B cell (primary cell): ENCODE data around the gene JAG1. TPM values are rescaled to one million over a fixed set of nuclear protein-coding genes. Genes with fewer than 3 reads are reported as not detected.

Source experiments
- ATAC-seq: fragments of 200-7000 bp; cut with Tn5 transposase; one replicate; pipeline ENCODE4 v1.10.0; 2021; ENCODE audit warnings: low read depth, mild to moderate bottlenecking, moderate number of reproducible peaks, moderate library complexity
- CTCF ChIA-PET: fragments of 350-600 bp; sonication (Branson Sonifier 250); formaldehyde crosslinking; loops from one replicate; lab custom pipeline; 2021; ENCODE audit warnings: antibody characterized with exemption, inconsistent platforms; lab: Charles Lee
- POLR2A ChIA-PET: fragments of 350-600 bp; sonication (Branson Sonifier 250); formaldehyde crosslinking; loops from one replicate; lab custom pipeline; 2021; ENCODE audit warnings: antibody characterized with exemption; lab: Charles Lee
- DNase-seq: peaks from one replicate; pipeline ENCODE4 v3.0.0; 2013
- H2AFZ ChIP-seq: 2 replicates; pipeline ENCODE4 v1.6.1; 2012; ENCODE audit warnings: mild to moderate bottlenecking, low read depth, low read length; ENCODE audit not compliant: insufficient read depth, poor library complexity, severe bottlenecking
- H3K27ac ChIP-seq, 2 donors: 1 replicate in 1 of 2; 2 replicates in 1 of 2; pipeline ENCODE4 v1.5.1; 2012 to 2013; ENCODE audit warnings: low read length in 2 of 2, mild to moderate bottlenecking in 2 of 2, moderate library complexity in 1 of 2
- H3K27me3 ChIP-seq, 4 experiments: fragments of 200-600 bp in 1 of 4; sonication (generic) in 1 of 4; replicated peaks in 1 of 4; 1 replicate in 2 of 4; 2 replicates in 2 of 4; pipeline versions ENCODE4 v1.6.1 to v1.7.0; 2013 to 2016; ENCODE audit warnings: low read length in 3 of 4, mild to moderate bottlenecking in 2 of 4, mixed read lengths in 1 of 4, moderate library complexity in 1 of 4; ENCODE audit not compliant: insufficient read depth in 4 of 4, control insufficient read depth in 3 of 4; ENCODE audit errors: control extremely low read depth in 1 of 4
- H3K36me3 ChIP-seq, 2 experiments: replicated peaks in 1 of 2; 1 replicate in 1 of 2; 2 replicates in 1 of 2; pipeline versions ENCODE4 v1.6.1 to v1.7.1; 2013; ENCODE audit warnings: low read length in 1 of 2; ENCODE audit not compliant: insufficient read depth in 2 of 2, control insufficient read depth in 1 of 2; ENCODE audit errors: control extremely low read depth in 1 of 2, extremely low read depth in 1 of 2
- H3K4me1 ChIP-seq, 2 donors: fragments of 200-600 bp in 1 of 2; sonication (generic) in 1 of 2; 1 replicate in 1 of 2; 2 replicates in 1 of 2; pipeline versions ENCODE4 v1.5.1 to v1.6.1; 2013 to 2017; ENCODE audit warnings: low read length in 2 of 2; ENCODE audit not compliant: control insufficient read depth in 2 of 2, insufficient read depth in 2 of 2
- H3K4me2 ChIP-seq: replicated peaks from 2 replicates; pipeline ENCODE3; 2012; ENCODE audit warnings: mild to moderate bottlenecking, low read depth, low read length; ENCODE audit not compliant: poor library complexity, severe bottlenecking
- H3K4me3 ChIP-seq, 5 experiments: fragments of 200-600 bp in 1 of 5; sonication (generic) in 1 of 5; 1 replicate in 3 of 5; 2 replicates in 2 of 5; pipeline versions ENCODE4 v1.5.1 to v1.7.0; 2011 to 2016; ENCODE audit warnings: low read length in 4 of 5, mild to moderate bottlenecking in 4 of 5, low read depth in 2 of 5, control low read depth in 1 of 5, moderate library complexity in 1 of 5; ENCODE audit not compliant: insufficient read depth in 1 of 5; ENCODE audit errors: control extremely low read depth in 1 of 5, extremely low read depth in 1 of 5
- H3K79me2 ChIP-seq: fragments of 200-600 bp; sonication (generic); one replicate; pipeline ENCODE4 v1.6.0; 2016; ENCODE audit warnings: low read length; ENCODE audit not compliant: control insufficient read depth, insufficient read depth
- H3K9ac ChIP-seq: fragments of 200-600 bp; sonication (generic); 2 replicates; pipeline ENCODE4 v1.6.1; 2017; ENCODE audit warnings: mild to moderate bottlenecking, low read length, moderate library complexity
- H3K9me3 ChIP-seq, 3 donors: one replicate each; pipeline versions ENCODE4 v1.6.1 to v1.7.1; 2013; ENCODE audit warnings: low read length in 2 of 3; ENCODE audit not compliant: control insufficient read depth in 2 of 3, insufficient read depth in 1 of 3; ENCODE audit errors: control extremely low read depth in 1 of 3
- H4K20me1 ChIP-seq: 2 replicates; pipeline ENCODE4 v1.6.0; 2012; ENCODE audit warnings: mild to moderate bottlenecking, low read length; ENCODE audit not compliant: insufficient read depth, control insufficient read depth, poor library complexity, severe bottlenecking
- H3K27ac Mint-ChIP-seq: one replicate; pipeline ENCODE4 v1.8.0; 2021; ENCODE audit warnings: mixed read lengths
- H3K27me3 Mint-ChIP-seq: one replicate; pipeline ENCODE4 v1.8.0; 2021; ENCODE audit warnings: mixed read lengths
- H3K4me1 Mint-ChIP-seq: one replicate; pipeline ENCODE4 v1.8.0; 2021; ENCODE audit warnings: mixed read lengths
- H3K4me3 Mint-ChIP-seq: one replicate; pipeline ENCODE4 v1.8.0; 2021; ENCODE audit warnings: mixed read lengths
- H3K9me3 Mint-ChIP-seq: one replicate; pipeline ENCODE4 v1.8.0; 2022; ENCODE audit warnings: mixed read lengths; ENCODE audit not compliant: insufficient read depth
- CTCF ChIP-seq: fragments of 200-600 bp; IDR thresholded peaks from one replicate; pipeline ENCODE4 v1.8.0; 2022; ENCODE audit warnings: antibody characterized with exemption, mild to moderate bottlenecking
- EZH2 ChIP-seq: IDR thresholded peaks from 2 replicates; pipeline ENCODE4 v1.6.1; 2012; ENCODE audit warnings: borderline replicate concordance, low read depth, mild to moderate bottlenecking, moderate library complexity, low read length; ENCODE audit not compliant: insufficient read depth, poor library complexity, severe bottlenecking
- WGBS: methylation state at CpG from one replicate; pipeline ENCODE4 v1.1.5; 2013; ENCODE audit warnings: missing lambda C conversion rate; ENCODE audit not compliant: insufficient coverage; 5-methylcytosine and 5-hydroxymethylcytosine counted together
- intact Hi-C: fragments of 100-400 bp; cut with micrococcal nuclease; formaldehyde crosslinking; loops from one replicate; pipeline ENCODE4 v1.10.0; 2022
- polyA plus RNA-seq: library from polyadenylated mRNA; depleted of rRNA; stranded (reverse); fragments of >200 nt; gene quantifications from 2 replicates; pipeline ENCODE4 v1.2.3, GENCODE V29; 2012
- total RNA-seq, 2 donors: library from RNA; stranded (reverse); fragments of 120-200 nt in 1 of 2; gene quantifications; 1 replicate in 1 of 2; 2 replicates in 1 of 2; pipeline versions ENCODE4 v1.2.3 to v1.2.4, GENCODE V29; 2013 to 2022

JAG1 gene
- total and polyA plus RNA-seq, 2 donors (not counting 1 experiment from before 2014, with no cell fraction given) = not detected

GRCh38 chr20:10671221-10671918 lies 2.4 kb downstream of the JAG1 start:
- peaks cover 0 to 85% (median 36%) of the 10 kb centered on the region in 4 experiments for H3K27me3 ChIP-seq
- Mint-ChIP-seq H3K4me3 (peak overlapping the region; percentile 67), H3K9me3 (no peaks in the 10 kb centered on the region), H3K4me1 (peaks cover 37% of the 10 kb centered on the region), H3K27me3 (peaks cover 69% of the 10 kb centered on the region), H3K27ac (no peak overlapping the region)
- intact Hi-C loops = no loop called here
- peak overlapping the region; percentile 67 for H3K9ac ChIP-seq
- TF ChIP-seq CTCF (no peak), EZH2 (no peak)
- H3K79me2 ChIP-seq = no peaks in the 10 kb centered on the region
- no peak overlapping the region for H3K27ac ChIP-seq
- peak; percentile 25 for ATAC-seq
- ChIA-PET POLR2A (no interaction called here), CTCF (no interaction called here)
- H3K4me1 ChIP-seq = peaks cover 41 to 45% of the 10 kb centered on the region in 2 donors
- peak overlapping the region; percentile 84 for H3K4me2 ChIP-seq
- no peaks in the 10 kb centered on the region for H4K20me1 ChIP-seq
- peaks cover 0 to 10% (median 0%) of the 10 kb centered on the region in 3 donors for H3K9me3 ChIP-seq
- peak; percentile 24 for DNase-seq
- WGBS = 7% methylated on average over 11 of the region's 13 CpGs
- peak overlapping the region in 1 of 5 experiments; percentile 65 for H3K4me3 ChIP-seq
- no peak overlapping the region for H2AFZ ChIP-seq
- no peaks in the 10 kb centered on the region for H3K36me3 ChIP-seq

- Mint-ChIP-seq H3K9me3 (no peaks in the 10 kb centered on the region), H3K27me3 (peaks cover 70% of the 10 kb centered on the region), H3K4me1 (peaks cover 37% of the 10 kb centered on the region), H3K4me3 (peak overlapping the region; percentile 35), H3K27ac (no peak overlapping the region)
- TF ChIP-seq CTCF = no peak
- no peak for TF ChIP-seq EZH2
- H2AFZ ChIP-seq = no peak overlapping the region
- WGBS = 32% methylated on average over 11 of the region's 18 CpGs
- no peak overlapping the region for H3K9ac ChIP-seq
- peaks cover 0 to 10% (median 0%) of the 10 kb centered on the region in 3 donors for H3K9me3 ChIP-seq
- no peaks in the 10 kb centered on the region for H3K36me3 ChIP-seq
- H3K27ac ChIP-seq = no peak overlapping the region
- peaks cover 41 to 45% of the 10 kb centered on the region in 2 donors for H3K4me1 ChIP-seq
- ChIA-PET CTCF (no interaction called here), POLR2A (no interaction called here)
- H3K4me3 ChIP-seq = no peak overlapping the region
- peaks cover 0 to 79% (median 36%) of the 10 kb centered on the region in 4 experiments for H3K27me3 ChIP-seq
- H3K4me2 ChIP-seq = peak overlapping the region; percentile 29
- intact Hi-C loops = no loop called here
- DNase-seq (no peak), ATAC-seq (no peak)
- H3K79me2 ChIP-seq = no peaks in the 10 kb centered on the region
- no peaks in the 10 kb centered on the region for H4K20me1 ChIP-seq
Measured at GRCh38 chr20:10670501-10671220, 3.1 kb downstream of the JAG1 start.
